ENCODE data around the gene CALHM1. TPM values are rescaled to one million over a fixed set of nuclear protein-coding genes. Genes with fewer than 3 reads are reported as not detected.
"Not testable (repeated sequence)": the region's sequence is repeated elsewhere in the genome, so short reads cannot be mapped to it uniquely, and the experiment has no call there.

The CALHM1 gene
- total RNA-seq, 2 donors from 2014 or later, result not detected

DNA sequence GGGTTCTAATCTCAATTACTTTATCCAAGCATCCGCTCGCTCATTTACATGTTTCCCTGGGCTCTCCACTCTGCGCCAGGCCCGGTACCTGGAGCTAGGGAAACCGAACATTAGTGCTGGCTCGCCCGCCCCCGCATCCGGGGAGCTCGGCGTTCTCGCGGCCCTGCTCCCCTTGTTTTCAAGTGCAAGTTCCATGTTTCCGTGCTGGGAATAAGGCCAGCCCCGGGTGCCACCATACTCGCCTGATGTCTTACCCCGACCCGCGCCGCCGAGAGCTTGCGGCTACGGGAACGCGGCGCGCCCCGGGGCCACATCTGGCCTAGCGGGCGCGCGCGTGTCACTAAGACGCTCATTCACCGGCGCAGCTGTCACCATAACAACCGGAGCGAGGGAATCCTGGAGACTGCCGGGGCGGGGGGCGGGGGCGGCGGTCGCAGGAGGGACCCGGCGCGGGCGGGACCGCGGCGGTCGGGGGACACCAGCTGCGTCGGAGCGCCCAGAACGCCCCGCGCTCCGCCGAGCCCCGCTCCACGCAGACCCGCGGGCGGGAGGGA lies 34.7 kb upstream of the CALHM1 start, which contains the start of gene NEURL1:
Gene NEURL1 (plus strand): TSS at position 344 of the 554 bp plus-strand sequence. CDS start 683 bp downstream, outside the sequence.
- H3K27me3 ChIP-seq, result no peaks in the 10 kb centered on the region
- intact Hi-C loops (cut with DNase I), result no loop called here
- DNase-seq, result peak in 2 of 4 donors; percentile 32 to 39
- peak; percentile 28 for ATAC-seq
- H3K36me3 ChIP-seq (replicated peaks in 1 of 2; ENCODE audit: insufficient read depth in 1 of 2, low read depth in 2 of 2), result no peaks in the 10 kb centered on the region
- peak within 1 kb of the TSS; percentile 36 to 80 (median 58) for H3K27ac ChIP-seq
- WGBS, 2 donors, result 17% methylated on average over 15 to 16 of the region's 65 CpGs
- no peaks in the 10 kb centered on the region for H3K9me3 ChIP-seq
- no peak for TF ChIP-seq POLR2A (IDR thresholded peaks at IDR 0.05)
- peaks cover 20% of the 10 kb centered on the region for H3K4me1 ChIP-seq
- peak within 1 kb of the TSS; percentile 19 to 23 for H3K4me3 ChIP-seq

DNA sequence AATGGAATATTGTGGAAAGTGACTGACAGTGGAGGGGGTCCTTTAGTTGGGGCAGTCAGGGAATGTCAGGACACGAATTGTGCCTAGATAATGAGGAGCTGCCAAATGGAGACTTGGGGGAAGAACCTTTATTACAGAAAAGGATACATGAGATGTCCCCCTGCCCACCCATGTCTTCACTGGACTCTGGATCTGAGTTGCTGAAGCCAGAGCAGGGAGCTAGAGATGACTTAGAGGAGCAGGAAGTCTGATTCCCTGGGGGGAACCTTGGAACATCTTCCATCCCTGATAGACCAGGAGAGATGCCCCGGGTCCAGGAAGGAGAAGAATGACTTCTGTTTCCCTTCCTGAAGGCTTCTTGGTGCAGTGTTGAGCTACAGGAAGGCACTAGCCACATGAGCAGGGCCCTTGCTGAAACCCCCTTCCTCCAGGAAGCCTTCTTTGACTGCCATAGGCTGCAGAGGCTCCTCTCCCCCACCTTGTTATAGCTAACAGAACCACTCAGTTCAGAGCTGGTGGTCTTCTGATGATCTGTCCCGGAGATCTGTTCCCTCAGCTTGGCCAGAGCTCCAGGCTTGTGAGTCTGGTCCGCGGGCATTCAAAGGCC lies 34.1 kb upstream of the CALHM1 start:
- WGBS, 2 donors, result 63 to 76% methylated on average over 4 to 5 of the region's 5 CpGs
- no peaks in the 10 kb centered on the region for H3K27me3 ChIP-seq
- peak overlapping the region in 3 of 4 donors; percentile 40 to 80 (median 75) for H3K27ac ChIP-seq
- no peaks in the 10 kb centered on the region for H3K9me3 ChIP-seq
- intact Hi-C loops (cut with DNase I), result no loop called here
- H3K4me1 ChIP-seq, result peaks cover 20% of the 10 kb centered on the region
- H3K36me3 ChIP-seq (replicated peaks in 1 of 2; ENCODE audit: insufficient read depth in 1 of 2, low read depth in 2 of 2), result no peaks in the 10 kb centered on the region
- no peak overlapping the region for H3K4me3 ChIP-seq
- TF ChIP-seq POLR2A (IDR thresholded peaks at IDR 0.05), result no peak
- TF ChIP-seq, protein P1, sequence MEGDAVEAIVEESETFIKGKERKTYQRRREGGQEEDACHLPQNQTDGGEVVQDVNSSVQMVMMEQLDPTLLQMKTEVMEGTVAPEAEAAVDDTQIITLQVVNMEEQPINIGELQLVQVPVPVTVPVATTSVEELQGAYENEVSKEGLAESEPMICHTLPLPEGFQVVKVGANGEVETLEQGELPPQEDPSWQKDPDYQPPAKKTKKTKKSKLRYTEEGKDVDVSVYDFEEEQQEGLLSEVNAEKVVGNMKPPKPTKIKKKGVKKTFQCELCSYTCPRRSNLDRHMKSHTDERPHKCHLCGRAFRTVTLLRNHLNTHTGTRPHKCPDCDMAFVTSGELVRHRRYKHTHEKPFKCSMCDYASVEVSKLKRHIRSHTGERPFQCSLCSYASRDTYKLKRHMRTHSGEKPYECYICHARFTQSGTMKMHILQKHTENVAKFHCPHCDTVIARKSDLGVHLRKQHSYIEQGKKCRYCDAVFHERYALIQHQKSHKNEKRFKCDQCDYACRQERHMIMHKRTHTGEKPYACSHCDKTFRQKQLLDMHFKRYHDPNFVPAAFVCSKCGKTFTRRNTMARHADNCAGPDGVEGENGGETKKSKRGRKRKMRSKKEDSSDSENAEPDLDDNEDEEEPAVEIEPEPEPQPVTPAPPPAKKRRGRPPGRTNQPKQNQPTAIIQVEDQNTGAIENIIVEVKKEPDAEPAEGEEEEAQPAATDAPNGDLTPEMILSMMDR (IDR thresholded peaks at IDR 0.05), result no peak
- ATAC-seq (no peak), DNase-seq (no peak)

DNA sequence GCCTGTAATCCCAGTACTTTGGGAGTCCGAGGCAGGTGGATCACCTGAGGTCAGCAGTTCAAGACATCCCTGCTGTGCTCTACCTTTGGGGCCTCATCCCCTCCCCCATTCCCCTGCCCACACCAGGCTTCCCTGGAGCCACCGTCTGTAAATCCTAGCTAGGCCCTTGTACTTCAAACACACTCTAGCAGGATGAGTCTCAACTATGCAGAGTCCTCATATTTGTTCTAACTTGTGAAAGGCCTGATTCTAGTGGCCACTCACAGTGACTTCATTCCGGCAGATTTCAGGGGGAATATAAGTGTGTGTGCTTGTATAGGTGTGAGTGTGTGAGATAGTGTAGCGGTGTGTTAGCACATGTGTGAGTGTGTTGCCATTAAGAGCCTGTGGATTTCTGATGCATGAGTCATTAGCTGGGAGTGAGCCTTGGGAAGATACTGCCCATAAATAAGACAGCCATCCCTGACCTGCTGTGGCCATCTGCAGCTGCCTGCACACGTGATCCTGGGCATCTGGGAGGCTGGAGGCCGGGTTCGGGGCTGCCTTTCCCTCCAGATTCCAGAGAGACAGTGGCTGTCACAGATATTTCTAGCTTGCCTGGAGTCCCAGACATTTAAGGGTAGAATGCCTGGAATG lies 33.1 kb upstream of the CALHM1 start:
- 67 to 72% methylated on average over 7 of the region's 7 CpGs for WGBS, 2 donors

DNA sequence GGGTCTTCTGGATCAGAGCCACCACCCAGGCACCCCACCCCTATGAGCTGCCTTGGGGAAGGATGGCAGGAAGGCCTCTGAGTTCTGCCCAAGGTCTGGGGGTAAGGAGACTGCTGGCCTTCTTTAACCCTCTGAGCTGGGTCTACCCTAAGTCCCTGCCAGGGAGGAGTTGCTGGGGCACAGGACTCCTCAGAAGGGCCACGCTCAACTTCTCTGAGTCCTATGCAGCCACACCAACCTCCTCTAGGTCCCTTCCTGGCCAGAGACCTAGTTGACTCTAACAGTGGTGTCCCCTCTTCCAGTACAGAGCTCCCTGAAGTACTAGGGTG lies 32.2 kb upstream of the CALHM1 start:
- Histone ChIP-seq H3K9me3 (no peaks in the 10 kb centered on the region), H3K27me3 (no peaks in the 10 kb centered on the region), H3K36me3 (replicated peaks in 1 of 2; ENCODE audit: insufficient read depth in 1 of 2, low read depth in 2 of 2) (no peaks in the 10 kb centered on the region), H3K27ac (peak overlapping the region in 1 of 4 donors; percentile 42), H3K4me3 (no peak overlapping the region), H3K4me1 (peaks cover 20% of the 10 kb centered on the region)
- 73% methylated on average over 1 of the region's 1 CpG; no CpG with 5 or more reads in 1 of the 2 donors for WGBS, 2 donors
- intact Hi-C loops (cut with DNase I), result no loop called here
- no peak for DNase-seq
- TF ChIP-seq POLR2A (IDR thresholded peaks at IDR 0.05), result no peak
- TF ChIP-seq, protein P1 (IDR thresholded peaks at IDR 0.05), result no peak
- no peak for ATAC-seq

More for the DNA sequence above, 33.1 kb upstream of the CALHM1 start:
- DNase-seq (peak in 1 of 4 donors; percentile 22), ATAC-seq (no peak)
- intact Hi-C loops (cut with DNase I), result no loop called here
- H3K27me3 ChIP-seq, result no peaks in the 10 kb centered on the region
- no peak for TF ChIP-seq POLR2A (IDR thresholded peaks at IDR 0.05)
- TF ChIP-seq, protein P1 (IDR thresholded peaks at IDR 0.05), result no peak
- H3K9me3 ChIP-seq, result no peaks in the 10 kb centered on the region
- no peak overlapping the region for H3K4me3 ChIP-seq
- peak overlapping the region in 2 of 4 donors; percentile 75 to 80 for H3K27ac ChIP-seq
- no peaks in the 10 kb centered on the region for H3K36me3 ChIP-seq (replicated peaks in 1 of 2; ENCODE audit: insufficient read depth in 1 of 2, low read depth in 2 of 2)
- H3K4me1 ChIP-seq, result peaks cover 20% of the 10 kb centered on the region

DNA sequence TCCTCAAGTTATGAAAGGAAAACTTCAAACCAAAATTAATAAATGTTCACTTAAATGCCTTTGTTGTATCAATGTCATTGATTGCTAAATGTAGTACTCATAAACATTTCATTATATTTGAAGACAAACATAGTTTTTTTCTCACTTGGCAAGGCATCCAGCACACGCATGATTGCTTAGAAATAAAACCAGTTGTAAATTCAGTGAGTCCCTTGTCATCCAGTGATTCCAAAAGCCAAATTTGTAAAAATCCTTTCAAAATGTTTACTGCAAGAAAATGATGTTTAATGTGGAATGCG lies 28.7 kb upstream of the CALHM1 start:
- H3K4me1 ChIP-seq, result peaks cover 3% of the 10 kb centered on the region
- DNase-seq, result no peak
- ATAC-seq, result no peak
- H3K36me3 ChIP-seq (replicated peaks in 1 of 2; ENCODE audit: insufficient read depth in 1 of 2, low read depth in 2 of 2), result no peaks in the 10 kb centered on the region
- intact Hi-C loops (cut with DNase I), result no loop called here
- TF ChIP-seq POLR2A (IDR thresholded peaks at IDR 0.05), result no peak
- TF ChIP-seq, protein P1 (IDR thresholded peaks at IDR 0.05), result no peak
- no peak overlapping the region for H3K27ac ChIP-seq
- H3K27me3 ChIP-seq, result no peaks in the 10 kb centered on the region
- H3K4me3 ChIP-seq, result no peak overlapping the region
- WGBS, 2 donors, result 57 to 62% methylated on average over 2 of the region's 2 CpGs
- H3K9me3 ChIP-seq, result no peaks in the 10 kb centered on the region

DNA sequence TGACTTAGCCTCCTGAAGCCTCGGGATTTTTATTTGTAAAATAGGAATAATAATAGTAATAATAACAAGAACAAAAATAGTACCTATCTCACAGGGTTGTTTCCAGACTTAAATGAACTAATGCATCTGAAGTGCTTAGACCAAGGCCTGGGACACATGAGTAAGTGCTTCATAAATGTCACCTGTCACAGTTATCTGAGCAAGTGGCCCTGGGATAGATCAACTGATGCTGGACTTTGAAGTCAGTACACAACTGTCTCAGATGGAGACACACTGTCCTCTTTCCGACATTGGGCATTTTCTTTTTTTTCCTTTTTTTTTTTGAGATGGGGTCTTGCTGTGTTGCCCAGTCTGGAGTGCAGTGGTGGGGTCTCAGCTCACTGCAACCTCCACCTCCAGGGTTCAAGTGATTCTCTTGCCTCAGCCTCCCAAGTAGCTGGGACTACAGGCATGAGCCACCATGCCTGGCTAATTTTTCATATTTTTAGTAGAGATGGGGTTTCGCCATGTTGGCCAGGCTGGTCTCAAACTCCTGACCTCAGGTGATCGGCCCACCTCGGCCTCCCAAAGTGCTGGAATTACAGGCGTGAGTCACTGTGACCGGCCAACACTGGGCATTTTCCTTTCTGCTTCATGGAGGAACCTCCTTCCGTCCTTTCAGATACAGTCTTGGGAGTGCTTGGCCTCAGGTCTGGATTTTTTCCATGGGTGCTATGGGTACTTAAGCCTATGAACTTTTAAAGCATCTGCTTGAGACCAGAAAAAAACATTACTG lies 28.1 kb upstream of the CALHM1 start:
- WGBS, 2 donors, result 77 to 90% methylated on average over 7 to 8 of the region's 8 CpGs
- H3K27ac ChIP-seq; DNase-seq; ATAC-seq; H3K4me1 ChIP-seq; H3K36me3 ChIP-seq (replicated peaks in 1 of 2; ENCODE audit: insufficient read depth in 1 of 2, low read depth in 2 of 2); H3K27me3 ChIP-seq; intact Hi-C loops (cut with DNase I); H3K9me3 ChIP-seq; H3K4me3 ChIP-seq: not testable (repeated sequence)

Measured in body of pancreas (tissue), 4 donors.